OCI-LY7 (cell line): ENCODE data around the gene IL1RL2. TPM values are rescaled to one million over a fixed set of nuclear protein-coding genes. Genes with fewer than 3 reads are reported as not detected.

Source experiments
- BruUV-seq: library from RNA; stranded (reverse); fragments of 400-500 nt; replicated peaks from 2 replicates; lab custom pipeline; 2021; lab: Mats Ljungman, UMichigan
- CTCF ChIA-PET: fragments of 300-600 bp; sonication (Branson Sonifier 250); formaldehyde crosslinking; loops from one replicate; lab custom pipeline; 2022; ENCODE audit warnings: antibody characterized with exemption; ENCODE audit not compliant: unreplicated experiment; lab: Charles Lee
- POLR2A ChIA-PET: fragments of 300-600 bp; sonication (Branson Sonifier 250); formaldehyde crosslinking; loops from one replicate; lab custom pipeline; 2022; ENCODE audit warnings: antibody characterized with exemption; lab: Charles Lee
- DNase-seq: peaks from one replicate; pipeline ENCODE4 v3.0.0-alpha.2; 2015; ENCODE audit warnings: low spot score
- H2AFZ ChIP-seq: fragments of 200-600 bp; sonication (generic), shearing (Covaris generic); 2 replicates; pipeline ENCODE4 v1.6.1; 2014; ENCODE audit warnings: mild to moderate bottlenecking, antibody characterized with exemption, low read length, moderate library complexity
- H3K27ac ChIP-seq: fragments of 200-600 bp; sonication (generic); 2 replicates; pipeline ENCODE4 v1.5.1; 2014; ENCODE audit warnings: mixed run types, low read depth, mild to moderate bottlenecking, moderate library complexity, low read length, inconsistent platforms; ENCODE audit not compliant: poor library complexity, severe bottlenecking
- H3K36me3 ChIP-seq: fragments of 200-600 bp; sonication (generic); 2 replicates; pipeline ENCODE4 v1.6.1; 2014; ENCODE audit warnings: mild to moderate bottlenecking, antibody characterized with exemption, low read length, moderate library complexity, mixed read lengths; ENCODE audit not compliant: insufficient read depth
- H3K4me1 ChIP-seq: fragments of 200-600 bp; sonication (generic); 2 replicates; pipeline ENCODE4 v1.5.1; 2014; ENCODE audit warnings: mild to moderate bottlenecking, low read length; ENCODE audit not compliant: insufficient read depth, poor library complexity, severe bottlenecking
- H3K4me2 ChIP-seq: fragments of 200-600 bp; sonication (generic); 2 replicates; pipeline ENCODE4 v1.6.1; 2014; ENCODE audit warnings: mild to moderate bottlenecking, low read length
- H3K4me3 ChIP-seq: fragments of 200-600 bp; sonication (generic); 2 replicates; pipeline ENCODE4 v1.5.1; 2014; ENCODE audit warnings: mild to moderate bottlenecking, low read depth, low read length; ENCODE audit not compliant: poor library complexity, severe bottlenecking
- H3K79me2 ChIP-seq: fragments of 200-600 bp; sonication (generic); 2 replicates; pipeline ENCODE4 v1.6.1; 2016; ENCODE audit warnings: low read depth, mild to moderate bottlenecking, low read length, moderate library complexity, mixed read lengths; ENCODE audit not compliant: insufficient read depth
- H3K9me2 ChIP-seq: fragments of 200-600 bp; sonication (generic); 2 replicates; pipeline ENCODE4 v1.6.1; 2016; ENCODE audit warnings: mild to moderate bottlenecking, low read length, mixed read lengths; ENCODE audit not compliant: insufficient read depth
- H3K9me3 ChIP-seq: fragments of 200-600 bp; sonication (generic); 2 replicates; pipeline ENCODE4 v1.6.1; 2014; ENCODE audit warnings: mild to moderate bottlenecking, mixed run types, low read length, mixed read lengths
- H4K20me1 ChIP-seq: fragments of 200-600 bp; sonication (generic); 2 replicates; pipeline ENCODE4 v1.6.1; 2014; ENCODE audit warnings: mild to moderate bottlenecking, antibody characterized with exemption, low read length, moderate library complexity, mixed read lengths; ENCODE audit not compliant: insufficient read depth
- CTCF ChIP-seq: fragments of 200-600 bp; sonication (generic); conservative IDR thresholded peaks from 2 replicates; pipeline ENCODE4 v1.5.1; 2014; ENCODE audit warnings: mild to moderate bottlenecking, antibody characterized with exemption, low read length, moderate library complexity, mixed read lengths
- EZH2phosphoT487 ChIP-seq: fragments of 200-600 bp; sonication (generic); IDR thresholded peaks from 2 replicates; pipeline ENCODE4 v1.6.1; 2018; ENCODE audit warnings: low read depth, borderline replicate concordance, mild to moderate bottlenecking, mixed run types, antibody characterized with exemption, low read length, moderate library complexity, mixed read lengths
- intact Hi-C: fragments of 100-400 bp; cut with micrococcal nuclease; formaldehyde crosslinking; loops from one replicate; pipeline ENCODE4 v1.10.0; 2022; ENCODE audit not compliant: unreplicated experiment
- total RNA-seq, 2 experiments: library from RNA; depleted of rRNA in 1 of 2; stranded (reverse); fragments of >200 nt in 1 of 2; shearing (Covaris generic) in 1 of 2; gene quantifications; 2 replicates each; pipeline ENCODE4 v1.2.3, GENCODE V29; 2014 to 2022

The IL1RL2 gene
- total RNA-seq, 2 experiments from 2014 or later, result not detected

GRCh38 chr2:102285368-102285767 is 98.5 kb downstream of the IL1RL2 start:
- ChIA-PET POLR2A (interaction anchor here (0.5 to 1.1 kb wide), 4 partner anchors 12 to 950 kb away, joined by 3 to 4 read pairs (median 3); no protein-coding TSS in a partner anchor), CTCF (no interaction called here)
- no peak overlapping the region for H3K4me3 ChIP-seq
- H3K4me2 ChIP-seq, result no peak overlapping the region
- H2AFZ ChIP-seq, result no peak overlapping the region
- no peaks in the 10 kb centered on the region for H3K9me2 ChIP-seq
- BruUV-seq, result no TSS peak
- intact Hi-C loops, result no loop called here
- H3K27ac ChIP-seq, result no peak overlapping the region
- H3K9me3 ChIP-seq, result no peaks in the 10 kb centered on the region
- H4K20me1 ChIP-seq, result no peaks in the 10 kb centered on the region
- no peak for DNase-seq
- no peaks in the 10 kb centered on the region for H3K79me2 ChIP-seq
- no peaks in the 10 kb centered on the region for H3K36me3 ChIP-seq
- H3K4me1 ChIP-seq, result no peaks in the 10 kb centered on the region
- TF ChIP-seq EZH2phosphoT487 (no peak), CTCF (no peak)

- intact Hi-C loops, result no loop called here
- CTCF ChIA-PET, result no interaction called here
Measured at GRCh38 chr2:102286041-102286440, 99.2 kb downstream of the IL1RL2 start.

More at GRCh38 chr2:102286041-102286440, 99.2 kb downstream of the IL1RL2 start:
- no peaks in the 10 kb centered on the region for H3K9me2 ChIP-seq
- H3K36me3 ChIP-seq, result no peaks in the 10 kb centered on the region
- H3K27ac ChIP-seq, result no peak overlapping the region
- no peaks in the 10 kb centered on the region for H3K79me2 ChIP-seq
- no peak for TF ChIP-seq CTCF
- no peak for TF ChIP-seq EZH2phosphoT487
- no peak overlapping the region for H3K4me3 ChIP-seq
- no peak overlapping the region for H3K4me2 ChIP-seq
- H4K20me1 ChIP-seq, result no peaks in the 10 kb centered on the region
- H3K9me3 ChIP-seq, result no peaks in the 10 kb centered on the region
- H3K4me1 ChIP-seq, result no peaks in the 10 kb centered on the region
- no TSS peak for BruUV-seq
- H2AFZ ChIP-seq, result no peak overlapping the region
- no peak for DNase-seq
- POLR2A ChIA-PET, result interaction anchor here (0.7 to 1.1 kb wide), 3 partner anchors 13 to 648 kb away, joined by 3 read pairs; no protein-coding TSS in a partner anchor
